Activated naive CD8-positive, alpha-beta T cell treated with anti-CD3 and anti-CD28 coated beads, Interleukin-2, amount 50 U/mL, for 16 hours (primary cell): ENCODE measurements around the gene PHF5A.
"Not testable (repeated sequence)": the region's sequence is repeated elsewhere in the genome, so short reads cannot be mapped to it uniquely, and the experiment has no call there.

Source experiments
- DNase-seq: peaks from one replicate; pipeline ENCODE4 v3.0.0-alpha.2; 2020; ENCODE audit warnings: low read depth, low spot score

The PHF5A gene

DNA sequence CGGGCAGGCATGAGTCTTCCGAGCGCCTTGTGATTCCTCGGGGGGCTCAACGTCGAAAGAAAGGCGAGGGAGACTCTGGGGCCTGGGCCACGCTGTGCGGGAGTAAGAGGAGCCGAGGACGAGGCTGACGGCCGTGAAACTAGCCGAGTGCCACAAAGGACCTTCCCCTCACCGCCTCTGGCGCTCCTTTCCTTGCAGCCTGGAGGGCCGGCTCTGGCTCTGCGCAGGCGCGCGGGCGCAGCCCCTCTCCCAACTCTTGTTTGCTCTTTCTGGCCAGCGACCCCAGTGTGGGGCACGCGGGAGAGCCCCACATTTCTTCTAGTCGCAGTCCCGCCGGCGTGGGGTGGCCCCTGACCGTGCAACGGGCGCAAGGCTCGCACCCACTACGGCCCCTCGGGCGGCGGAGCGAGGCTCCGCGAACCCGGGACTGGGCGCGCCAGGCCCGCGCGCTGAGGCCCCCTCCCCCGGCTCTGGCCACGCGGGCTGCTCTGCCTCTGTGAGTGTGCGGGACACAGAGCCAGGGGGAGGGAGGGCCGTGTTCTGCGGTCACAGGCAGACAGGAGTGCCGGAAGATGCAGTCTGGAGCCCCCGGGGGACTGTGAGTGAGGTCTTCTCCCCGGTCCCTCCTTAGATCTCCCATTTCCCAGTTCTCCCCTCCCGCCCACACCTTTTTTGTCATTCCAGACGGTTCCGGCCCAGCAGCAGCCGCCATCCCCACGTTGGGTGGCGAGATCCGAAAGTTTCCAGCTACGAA lies 20.9 kb downstream of the PHF5A start:
- peak; percentile 22 for DNase-seq

DNA sequence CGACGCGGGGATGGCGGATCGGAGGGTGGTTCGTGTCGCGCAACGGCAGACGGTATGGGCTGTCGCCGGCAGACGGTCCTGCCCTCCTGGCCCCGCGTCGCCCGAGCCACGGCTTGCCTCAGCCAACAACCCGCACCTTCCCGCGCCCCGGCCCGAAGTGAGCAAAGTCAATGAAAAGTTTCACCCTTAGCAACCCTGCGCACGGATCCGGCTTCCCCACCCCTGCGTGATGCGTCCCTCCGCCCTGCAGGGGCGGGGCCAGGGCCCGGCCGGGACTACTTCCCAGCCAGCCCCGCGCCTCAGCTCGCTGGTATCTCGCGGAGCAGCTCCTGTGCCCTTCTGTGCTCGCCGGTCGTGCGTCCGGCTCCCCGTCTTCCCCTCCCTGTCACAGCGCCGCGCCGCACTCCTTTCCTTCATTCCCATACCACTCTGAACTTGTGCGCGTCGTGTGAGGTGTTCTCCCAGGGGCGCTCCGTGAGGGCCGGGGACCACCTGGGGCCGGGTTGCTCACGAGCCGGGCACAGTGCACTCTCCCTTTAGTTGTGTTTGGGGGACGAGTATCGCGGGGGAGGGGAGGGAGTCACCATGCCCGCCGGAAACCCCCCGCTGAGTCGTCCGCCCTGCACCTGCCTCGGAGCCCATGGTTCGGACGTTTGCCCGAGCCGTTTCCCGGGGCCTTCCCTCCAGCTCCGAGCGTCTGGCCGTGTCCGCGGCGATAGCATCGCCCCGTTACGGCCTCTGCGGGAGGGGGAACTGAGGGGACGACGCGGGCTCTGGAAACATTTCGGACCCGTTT lies 21.7 kb downstream of the PHF5A start, which contains the start of gene TOB2:
Gene TOB2, minus strand, starts transcription at position 163 of the 796 bp plus-strand sequence. CDS start 9,456 bp downstream, outside the sequence.
- DNase-seq: peak; percentile 90

DNA sequence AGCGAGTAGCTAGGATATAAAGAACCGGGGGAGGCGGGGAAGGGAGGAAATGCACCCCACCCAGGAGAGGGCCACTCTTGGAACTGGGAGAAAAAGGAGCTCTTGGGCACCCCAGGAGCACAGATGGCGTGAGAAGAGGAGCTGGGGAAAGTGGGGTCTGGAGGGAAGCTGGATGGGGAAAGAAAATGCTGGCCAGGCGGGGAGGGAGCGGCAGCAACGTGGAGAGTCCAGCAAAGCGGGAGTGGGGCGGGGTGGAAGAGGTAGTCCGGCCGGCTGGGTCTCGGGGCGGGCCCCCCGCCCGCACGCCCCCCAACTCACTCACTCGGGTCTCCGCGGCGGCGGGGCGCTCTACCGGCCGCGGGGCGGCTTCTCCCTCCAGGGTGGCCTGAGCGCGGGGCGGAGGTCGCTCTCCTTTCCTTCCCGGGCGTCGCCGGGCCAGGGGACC lies 22.4 kb downstream of the PHF5A start:
- DNase-seq: no peak

DNA sequence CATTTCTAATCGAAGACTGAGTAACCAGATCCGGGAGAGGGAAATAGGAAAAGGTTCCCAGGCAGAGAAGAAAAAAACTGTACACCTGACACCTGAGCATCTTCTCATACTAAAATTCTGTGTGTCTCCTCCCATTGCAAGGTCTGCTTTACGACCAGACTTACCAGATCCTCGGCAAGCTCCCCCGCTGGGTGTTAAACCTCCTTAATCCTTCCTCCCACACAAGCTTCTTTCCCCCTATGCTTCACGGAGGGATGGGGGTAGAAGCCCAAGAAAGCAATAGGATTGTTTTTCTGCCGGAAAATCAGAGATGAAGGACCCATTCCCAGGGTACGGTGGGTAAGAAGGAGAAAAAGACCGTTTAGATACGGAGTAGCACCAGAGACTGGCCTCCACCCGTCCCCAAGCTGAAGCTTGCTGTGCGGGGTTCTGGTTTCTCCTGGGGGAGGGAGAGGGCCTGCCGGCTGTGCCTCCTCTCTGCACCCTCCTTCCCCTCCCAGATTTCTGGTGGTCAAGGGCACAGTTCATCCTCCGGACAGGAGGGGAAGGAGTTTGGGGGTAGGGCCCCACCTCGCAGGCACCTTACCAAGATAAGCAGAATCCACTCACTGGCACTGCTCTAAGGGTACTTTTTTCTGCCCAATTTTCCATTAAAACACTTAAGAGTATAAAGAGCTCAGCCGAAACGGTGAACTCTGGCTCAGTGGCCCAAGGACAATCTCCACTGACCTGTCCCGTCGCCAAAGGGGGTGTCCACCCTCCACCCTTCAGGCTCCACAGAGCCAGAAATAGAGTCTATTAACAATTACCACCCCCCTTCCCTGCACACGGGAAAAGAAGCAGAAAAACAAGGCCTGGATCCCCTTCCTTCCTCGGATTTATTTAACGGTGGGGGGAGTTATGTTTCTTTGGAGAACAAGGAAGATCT lies 23.1 kb downstream of the PHF5A start:
- no peak for DNase-seq

DNA sequence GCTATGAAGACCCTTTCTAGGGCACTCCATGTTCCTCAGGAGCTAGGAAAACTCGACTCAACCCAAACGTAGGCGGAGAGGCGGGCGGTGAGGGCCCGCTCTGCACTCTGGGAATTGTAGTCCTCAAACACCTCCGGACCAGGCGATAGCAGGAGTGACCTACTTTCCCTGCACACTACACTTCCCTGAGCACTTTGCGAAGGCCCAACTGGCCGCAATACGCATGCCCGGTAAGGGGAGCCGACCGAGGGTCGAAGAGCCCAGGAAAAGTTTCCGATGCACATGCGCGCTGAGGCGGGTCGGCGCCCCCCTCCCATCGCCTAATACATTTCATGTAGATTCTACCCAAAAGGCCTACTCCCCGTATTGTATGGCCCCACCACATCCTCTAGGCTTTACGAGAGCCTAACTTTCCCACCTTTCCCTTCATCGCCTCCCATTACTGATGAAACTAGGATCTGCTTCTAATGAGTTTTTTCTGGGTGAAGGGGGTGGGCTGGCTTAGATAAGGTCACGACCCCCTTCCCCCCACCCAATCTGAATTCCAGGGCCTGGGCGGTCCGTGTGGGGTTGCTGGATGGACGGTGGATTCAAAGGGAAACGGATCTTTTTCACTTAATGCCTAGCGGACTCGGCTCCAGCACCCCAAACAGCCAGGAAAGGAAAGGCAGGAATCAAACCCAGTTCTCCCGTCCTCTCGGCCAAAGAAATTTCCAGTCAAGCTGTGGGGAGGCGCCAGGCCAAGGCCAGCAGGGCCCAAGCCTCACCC lies 23.9 kb downstream of the PHF5A start:
- DNase-seq: peak; percentile 66

DNA sequence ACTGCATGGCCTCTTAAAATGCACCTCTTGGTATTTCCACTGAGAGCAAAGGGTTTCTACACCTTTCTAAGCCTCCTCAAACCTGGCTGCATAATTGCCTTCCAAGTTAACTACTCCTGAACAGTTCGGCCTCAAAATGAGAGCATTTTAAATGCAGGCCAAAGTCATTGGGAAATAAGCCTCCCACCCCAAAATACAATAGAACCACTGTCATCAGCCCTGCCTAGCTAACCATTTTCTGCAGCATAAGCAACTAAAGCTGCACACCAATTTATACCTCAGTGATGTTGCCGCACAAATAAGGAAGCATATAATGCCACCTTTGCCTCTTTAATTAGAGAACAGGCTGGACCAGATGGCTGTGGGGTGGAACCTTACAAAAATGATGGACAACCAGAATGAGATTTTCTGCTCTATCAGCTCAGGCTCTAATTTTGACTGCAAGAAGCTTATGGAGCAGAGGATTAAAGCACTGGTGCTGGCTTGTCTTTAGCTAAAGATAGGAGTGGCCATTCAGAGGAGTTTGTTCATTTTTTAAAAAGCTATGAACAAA lies 26.2 kb downstream of the PHF5A start:
- no peak for DNase-seq

DNA sequence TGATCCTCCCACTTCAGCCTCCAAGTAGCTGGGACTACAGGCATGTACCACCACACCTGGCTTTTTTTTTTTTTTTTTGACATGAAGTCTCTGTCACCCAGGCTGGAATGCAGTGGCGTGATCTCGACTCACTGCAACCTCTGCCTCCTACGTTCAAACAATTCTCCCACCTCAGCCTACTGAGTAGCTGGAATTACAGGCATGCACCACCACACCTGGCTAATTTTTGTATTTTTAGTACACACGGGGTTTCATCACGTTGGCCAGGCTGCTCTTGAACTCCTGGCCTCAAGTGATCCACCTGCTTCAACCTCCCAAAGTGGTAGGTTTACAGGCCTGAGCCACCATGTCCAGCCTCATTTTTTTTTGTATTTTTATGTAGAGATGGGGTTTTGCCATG lies 28.0 kb downstream of the PHF5A start:
- not testable (repeated sequence) for DNase-seq

DNA sequence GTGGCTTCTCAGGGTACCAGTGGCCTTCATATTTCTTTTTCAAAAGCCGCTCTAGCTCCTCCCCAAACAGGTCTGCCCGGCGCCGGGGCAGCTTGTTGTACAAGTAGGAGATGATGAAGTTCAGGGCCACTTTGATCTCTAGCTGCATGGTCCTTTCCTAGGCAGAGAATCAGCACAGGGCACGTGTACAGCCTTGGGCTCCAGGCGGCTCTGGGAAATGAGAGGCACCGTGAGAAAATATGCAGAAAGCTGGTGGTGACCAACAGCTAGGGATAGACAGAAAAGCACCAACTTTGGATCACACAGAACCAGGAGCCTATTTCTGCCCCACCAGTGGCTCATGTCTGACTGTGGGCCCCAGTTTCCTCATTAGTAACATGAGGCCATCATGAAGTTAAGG lies 31.3 kb downstream of the PHF5A start:
- DNase-seq: no peak

DNA sequence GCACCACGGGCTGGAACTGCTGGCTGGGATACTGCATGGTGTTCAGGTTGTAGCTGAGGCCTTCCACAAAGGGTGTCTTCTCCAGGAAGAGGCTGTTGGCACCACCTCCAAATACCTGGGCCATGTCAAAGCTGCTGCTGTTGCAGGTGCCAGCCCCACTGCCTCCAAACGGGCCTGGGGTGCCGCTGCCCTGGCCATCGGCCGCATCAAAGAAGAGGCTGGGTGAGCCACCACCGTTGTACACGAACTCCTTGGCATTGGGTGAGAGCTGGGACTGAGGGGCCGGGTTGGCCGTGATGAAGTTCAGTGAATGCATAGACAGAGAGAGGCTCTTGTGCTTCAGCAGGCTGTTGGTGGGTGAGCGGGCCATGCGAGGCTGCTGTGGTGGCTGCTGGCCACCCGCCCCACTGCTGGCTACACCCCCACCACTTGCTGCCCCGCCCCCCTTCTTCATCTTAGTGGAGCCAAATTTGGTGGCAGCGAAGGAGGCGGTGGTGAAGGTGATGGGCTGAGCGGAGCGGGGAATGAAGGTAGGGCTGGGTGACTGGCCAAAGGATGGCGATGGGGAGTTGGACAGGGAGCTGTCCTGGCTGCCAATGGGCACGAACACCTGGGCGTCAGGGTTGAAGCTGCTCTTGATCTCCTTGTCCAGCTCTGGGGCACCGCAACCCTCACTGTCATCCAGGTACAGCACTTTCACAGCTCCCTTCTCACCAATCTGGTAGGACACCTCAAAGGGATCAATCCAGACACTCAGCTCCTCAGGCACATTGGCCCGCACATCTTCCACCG lies 32.0 kb downstream of the PHF5A start:
- no peak for DNase-seq

DNA sequence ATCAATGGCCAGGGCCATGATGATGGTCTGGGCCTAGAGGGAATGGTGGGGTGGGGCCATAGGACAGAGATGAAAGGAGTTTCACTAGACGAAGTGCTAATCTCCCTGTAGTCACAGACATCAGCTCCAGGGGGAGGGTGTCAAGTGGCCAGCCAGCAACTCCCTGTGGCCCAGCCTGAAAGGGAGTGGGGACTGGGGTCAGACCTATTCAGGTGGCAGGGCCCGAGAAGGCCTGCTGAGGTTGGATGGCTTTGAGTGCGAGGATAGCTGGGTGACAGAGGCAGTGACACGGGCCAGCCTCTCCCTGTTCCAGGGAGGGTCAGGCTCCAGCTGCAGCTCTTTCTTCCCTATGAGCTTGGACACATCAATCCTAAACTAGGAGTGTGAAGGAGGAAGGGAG lies 32.9 kb downstream of the PHF5A start:
- no peak for DNase-seq

DNA sequence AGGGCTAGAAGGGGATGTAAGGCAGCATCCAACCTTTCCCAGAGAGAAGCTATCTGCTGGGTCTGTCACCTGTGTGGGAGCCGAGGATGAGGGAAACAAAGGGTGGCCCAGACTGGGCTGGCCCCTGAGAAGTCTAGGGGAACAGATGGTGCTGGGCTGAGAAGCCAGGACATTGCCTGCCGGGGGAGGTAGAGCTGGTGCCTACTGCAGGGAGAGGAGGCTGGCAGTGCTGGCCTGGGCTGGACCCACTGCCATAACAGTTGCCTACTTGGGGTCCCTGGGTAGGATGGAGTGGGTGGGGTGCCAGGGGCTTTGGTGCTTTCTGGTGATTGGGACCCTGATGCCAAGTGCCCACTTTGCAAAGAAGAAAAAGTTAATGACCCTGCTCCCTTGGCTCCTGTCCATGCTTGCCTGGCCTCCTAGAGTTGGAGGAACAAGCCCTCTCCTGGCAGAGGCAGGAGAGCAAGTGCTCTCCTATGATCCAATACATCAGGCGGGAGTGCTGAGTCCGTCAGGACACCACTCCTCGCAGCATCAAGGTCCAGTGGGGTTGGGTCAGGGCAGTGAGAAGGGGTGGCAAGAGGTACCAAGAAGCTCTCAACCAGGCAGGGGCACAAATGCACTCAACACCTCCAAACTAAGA lies 34.0 kb downstream of the PHF5A start:
- not testable (repeated sequence) for DNase-seq

DNA sequence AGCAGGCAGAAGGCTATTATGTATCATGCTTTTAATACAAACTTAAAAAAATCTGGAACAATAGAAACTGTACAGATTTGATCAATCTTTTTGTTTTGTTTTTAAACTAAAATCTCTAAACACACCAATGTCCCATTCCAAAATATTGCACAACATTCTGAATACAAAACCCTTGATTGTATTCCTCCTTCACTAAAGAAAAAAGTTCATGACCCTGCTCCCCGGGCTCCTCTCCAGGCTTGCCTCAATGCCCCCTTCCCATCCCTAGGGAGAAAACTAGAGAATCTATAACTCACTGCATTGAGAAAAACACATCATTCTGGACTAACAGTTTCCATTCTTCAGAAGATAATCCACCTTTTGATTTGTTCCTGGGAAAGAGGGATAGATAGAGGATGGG lies 35.0 kb downstream of the PHF5A start:
- not testable (repeated sequence) for DNase-seq

DNA sequence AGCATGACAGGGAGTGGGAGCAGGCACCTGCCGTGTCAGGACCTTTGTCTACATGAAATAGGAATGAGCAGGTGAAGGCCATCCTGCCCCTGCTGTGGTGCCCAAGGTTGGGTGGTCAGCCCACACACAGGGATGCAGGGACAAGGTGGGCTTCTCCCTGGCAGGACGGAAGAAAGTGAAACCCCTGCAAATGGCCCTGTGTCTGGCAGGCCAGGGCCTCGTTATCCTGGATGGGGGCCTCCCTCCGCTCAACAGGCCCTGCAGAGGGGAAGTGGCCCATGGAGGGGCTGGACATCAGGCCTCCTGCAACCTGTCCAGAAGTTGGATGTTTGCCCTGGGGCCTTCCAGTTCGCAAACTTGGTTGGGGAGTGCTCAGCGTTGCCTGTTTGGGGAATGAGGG lies 36.8 kb downstream of the PHF5A start:
- no peak for DNase-seq

DNA sequence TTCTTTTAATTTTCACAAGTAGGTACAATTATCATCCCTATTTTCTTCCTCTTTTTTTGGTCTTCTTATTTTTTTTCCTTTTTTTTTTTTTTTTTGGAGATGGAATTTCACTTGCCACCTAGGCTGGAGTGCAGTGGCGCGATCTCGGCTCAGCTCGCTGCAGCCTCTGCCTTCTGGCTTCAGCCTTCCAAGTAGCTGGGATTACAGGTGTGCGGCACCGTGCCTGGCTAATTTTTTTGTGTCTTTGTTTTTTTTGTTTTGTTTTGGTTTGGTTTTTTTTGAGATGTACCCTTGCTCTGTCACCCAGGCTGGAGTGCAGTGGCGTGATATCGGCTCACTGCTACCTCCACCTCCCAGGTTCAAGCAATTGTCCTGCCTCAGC lies 38.5 kb downstream of the PHF5A start:
- DNase-seq: no peak

DNA sequence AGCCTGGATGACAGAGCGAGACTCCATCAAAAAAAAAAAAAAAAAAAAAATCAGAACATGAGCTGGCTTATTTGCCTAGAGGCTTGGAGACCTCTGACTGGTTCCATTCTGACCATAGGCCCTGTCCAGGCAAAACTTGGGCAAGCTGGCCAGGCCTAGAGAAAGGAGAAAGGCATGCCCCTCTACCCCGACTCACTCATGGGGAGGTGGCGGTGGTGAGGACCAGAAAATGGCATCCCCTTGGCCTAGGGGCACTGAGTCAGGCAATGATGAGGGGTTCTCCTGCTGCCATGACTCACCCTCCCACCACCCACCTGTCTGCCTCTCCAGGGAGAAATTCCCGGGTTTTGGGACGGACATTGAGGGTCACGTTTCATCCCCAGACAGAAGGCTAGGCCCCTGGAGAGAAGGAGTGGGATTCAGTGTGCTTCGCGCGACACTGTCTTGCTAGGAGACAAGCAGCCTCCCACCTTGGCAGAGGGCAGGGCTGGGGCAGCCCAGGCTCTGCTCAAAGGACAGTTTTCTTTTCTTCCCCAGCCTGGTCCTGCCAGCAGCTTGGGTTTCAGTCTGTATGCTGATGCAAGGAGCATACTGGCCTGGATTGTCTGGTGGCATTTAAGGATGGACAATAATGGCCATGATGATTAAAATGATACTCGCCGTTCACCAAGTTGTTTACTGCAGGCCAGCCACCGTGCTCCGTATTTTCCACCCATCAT lies 39.1 kb downstream of the PHF5A start:
- DNase-seq: no peak

DNA sequence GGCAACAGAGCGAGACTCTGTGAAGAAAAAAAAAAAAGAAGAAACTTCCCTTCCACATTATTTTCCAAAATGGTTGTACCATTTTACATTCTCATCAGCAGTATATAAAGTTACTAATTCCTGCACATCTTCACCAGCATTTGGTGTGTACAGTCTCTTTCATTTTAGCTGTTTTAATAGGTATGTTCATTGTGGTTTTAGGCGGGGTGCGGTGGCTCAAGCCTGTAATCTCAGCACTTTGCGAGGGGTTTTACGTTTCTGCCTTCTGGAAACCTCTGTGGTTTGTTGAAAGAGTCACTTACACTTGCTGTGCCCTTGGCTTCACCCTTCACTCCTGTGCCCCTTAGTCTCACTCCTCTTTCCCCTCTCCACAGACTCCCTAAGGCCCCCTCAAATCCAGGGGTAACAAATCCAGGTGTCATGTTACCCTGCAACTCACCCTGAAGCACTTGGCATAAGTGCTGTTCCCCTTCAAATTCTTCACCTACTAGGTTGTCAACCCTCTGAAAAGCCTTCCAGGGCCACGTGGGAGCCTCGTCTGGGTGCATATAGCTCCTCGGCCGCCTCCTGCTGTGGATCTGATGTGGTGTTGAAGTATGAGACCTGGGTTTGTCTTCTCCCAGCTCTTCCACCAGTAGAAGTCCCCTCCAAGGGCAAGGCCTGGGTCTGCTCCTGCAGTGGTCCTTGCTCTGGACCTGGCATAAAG lies 42.7 kb downstream of the PHF5A start:
- no peak for DNase-seq

DNA sequence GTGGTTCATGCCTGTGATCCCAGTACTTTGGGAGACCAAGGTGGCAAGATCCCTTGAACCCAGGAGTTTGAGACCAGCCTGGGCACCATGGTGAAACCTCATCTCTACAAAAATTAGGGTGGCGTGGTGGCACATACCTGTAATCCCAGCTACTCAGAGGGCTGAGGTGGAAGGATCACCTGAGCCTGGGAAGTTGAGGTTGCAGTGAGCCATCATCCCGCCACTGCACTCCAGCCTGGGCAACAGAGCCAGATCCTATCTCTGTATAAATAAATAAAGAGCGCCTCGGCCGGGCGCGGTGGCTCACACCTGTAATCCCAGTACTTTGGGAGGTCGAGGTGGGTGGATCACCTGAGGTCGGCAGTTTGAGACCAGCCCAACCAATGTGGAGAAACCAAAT lies 49.8 kb downstream of the PHF5A start:
- DNase-seq: no peak
